NT2/D1 (cell line): ENCODE data around the gene RASGRF2.

Experiments
- DNase-seq: peaks from one replicate; pipeline ENCODE4 v3.0.0-alpha.2; 2011; ENCODE audit warnings: low read depth, low spot score
- H3K27me3 ChIP-seq: 2 replicates; pipeline ENCODE4 v1.6.0; 2011; ENCODE audit warnings: mild to moderate bottlenecking; ENCODE audit not compliant: insufficient read length, insufficient read depth
- H3K36me3 ChIP-seq: 2 replicates; pipeline ENCODE4 v1.6.1; 2011; ENCODE audit warnings: mild to moderate bottlenecking, low read length, mixed read lengths; ENCODE audit not compliant: insufficient read depth, insufficient read length
- H3K4me1 ChIP-seq: 2 replicates; pipeline ENCODE4 v1.5.1; 2011; ENCODE audit not compliant: insufficient read depth, insufficient read length
- H3K4me3 ChIP-seq: 2 replicates; pipeline ENCODE4 v1.5.1; 2011; ENCODE audit warnings: low read depth; ENCODE audit not compliant: insufficient read length
- H3K9ac ChIP-seq: 2 replicates; pipeline ENCODE4 v1.6.0; 2011; ENCODE audit warnings: low read depth; ENCODE audit not compliant: insufficient read length
- H3K9me3 ChIP-seq: 2 replicates; pipeline ENCODE4 v1.5.1; 2011; ENCODE audit warnings: mild to moderate bottlenecking, low read length; ENCODE audit not compliant: insufficient read depth
- SUZ12 ChIP-seq: IDR thresholded peaks from 2 replicates; pipeline ENCODE4 v1.6.1; 2011; ENCODE audit not compliant: insufficient read length, insufficient read depth; ENCODE audit errors: extremely low read depth
- YY1 ChIP-seq: IDR thresholded peaks from 2 replicates; pipeline ENCODE4 v1.6.1; 2011; ENCODE audit not compliant: insufficient read length, insufficient read depth
- ZNF274 ChIP-seq: IDR thresholded peaks from 2 replicates; pipeline ENCODE4 v1.6.1; 2011; ENCODE audit warnings: mild to moderate bottlenecking, low read depth, low read length

Gene RASGRF2

DNA sequence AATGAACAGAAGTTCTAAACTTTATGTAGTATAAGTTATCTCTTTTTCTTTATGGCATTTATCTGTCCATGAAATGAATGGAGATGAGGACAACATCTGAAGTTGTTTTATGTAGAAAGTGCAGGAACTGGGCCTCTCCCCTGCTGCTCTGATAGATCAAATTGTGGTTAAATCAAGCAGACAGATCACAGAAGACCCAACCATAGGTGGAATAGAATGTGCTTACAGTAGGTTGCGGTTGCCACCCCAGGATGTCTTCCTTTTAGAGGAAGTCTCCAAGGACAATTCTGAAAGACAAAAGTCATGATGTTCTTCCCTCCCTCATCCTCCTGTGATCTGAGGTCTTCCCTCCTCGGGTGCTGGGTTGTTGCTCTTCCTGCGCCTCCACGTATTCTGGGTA, 12.9 kb downstream of the RASGRF2 start:
- H3K4me1 ChIP-seq: no peaks in the 10 kb centered on the region
- TF ChIP-seq ZNF274: no peak
- no peak for TF ChIP-seq SUZ12
- no peak for TF ChIP-seq YY1
- H3K36me3 ChIP-seq: no peaks in the 10 kb centered on the region

GRCh38 chr5:80975065-80975464, 14.9 kb downstream of the RASGRF2 start:
- Histone ChIP-seq H3K9me3 (no peaks in the 10 kb centered on the region), H3K4me3 (no peak overlapping the region), H3K9ac (no peak overlapping the region), H3K27me3 (no peaks in the 10 kb centered on the region), H3K4me1 (no peaks in the 10 kb centered on the region), H3K36me3 (no peaks in the 10 kb centered on the region)
- DNase-seq: no peak
- TF ChIP-seq SUZ12: no peak
- TF ChIP-seq ZNF274: no peak
- TF ChIP-seq YY1: no peak

More for the DNA sequence above, 12.9 kb downstream of the RASGRF2 start:
- Histone ChIP-seq H3K27me3 (no peaks in the 10 kb centered on the region), H3K4me3 (no peak overlapping the region), H3K9me3 (no peaks in the 10 kb centered on the region), H3K9ac (no peak overlapping the region)
- no peak for DNase-seq

DNA sequence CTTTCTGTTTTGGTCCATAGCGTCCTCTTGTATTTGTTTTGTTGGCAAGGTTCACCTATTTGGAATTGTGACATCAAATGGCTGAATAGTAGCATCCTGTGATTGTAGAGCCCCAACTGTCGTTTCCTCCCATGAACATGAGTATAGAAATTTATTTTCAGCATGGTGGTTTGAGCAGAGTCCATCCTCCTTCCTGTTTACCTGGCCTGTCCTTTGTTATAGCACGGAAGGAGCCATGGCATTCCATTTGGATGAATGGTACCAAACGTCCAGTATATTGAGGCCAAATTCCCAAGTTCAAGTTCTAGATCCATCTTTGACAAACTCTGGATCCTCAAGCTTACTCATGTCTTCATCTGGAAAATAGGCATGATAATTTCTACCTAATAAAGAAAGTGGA, 16.8 kb downstream of the RASGRF2 start:
- DNase-seq: no peak
- H3K36me3 ChIP-seq: no peaks in the 10 kb centered on the region
- TF ChIP-seq YY1 (no peak), ZNF274 (no peak), SUZ12 (no peak)
- H3K9me3 ChIP-seq: no peaks in the 10 kb centered on the region
- no peaks in the 10 kb centered on the region for H3K4me1 ChIP-seq
- H3K27me3 ChIP-seq: no peaks in the 10 kb centered on the region
- H3K9ac ChIP-seq: no peak overlapping the region
- no peak overlapping the region for H3K4me3 ChIP-seq

DNA sequence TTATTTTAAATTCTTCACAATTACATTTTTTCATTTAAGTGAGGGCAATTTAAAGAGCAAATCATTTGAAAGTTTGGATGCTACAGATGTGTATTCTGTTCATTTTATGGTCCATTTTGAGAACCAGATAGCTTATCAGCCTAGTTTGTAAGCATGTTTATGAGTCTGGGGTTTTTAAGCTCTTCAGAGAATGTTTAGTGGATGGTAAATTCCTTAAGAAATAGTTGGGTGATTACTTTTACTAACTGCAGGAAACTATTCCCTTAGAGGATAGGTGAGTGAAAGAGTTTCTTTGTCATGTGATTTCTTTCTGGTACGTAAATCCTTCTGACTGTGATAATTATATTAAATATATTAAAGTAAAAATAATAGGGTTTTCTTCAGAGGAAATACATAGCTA, 17.6 kb downstream of the RASGRF2 start:
- TF ChIP-seq SUZ12 (no peak), ZNF274 (no peak), YY1 (no peak)
- DNase-seq: no peak
- no peaks in the 10 kb centered on the region for H3K36me3 ChIP-seq
- no peaks in the 10 kb centered on the region for H3K9me3 ChIP-seq
- no peaks in the 10 kb centered on the region for H3K27me3 ChIP-seq
- no peak overlapping the region for H3K9ac ChIP-seq
- H3K4me1 ChIP-seq: no peaks in the 10 kb centered on the region
- H3K4me3 ChIP-seq: no peak overlapping the region

DNA sequence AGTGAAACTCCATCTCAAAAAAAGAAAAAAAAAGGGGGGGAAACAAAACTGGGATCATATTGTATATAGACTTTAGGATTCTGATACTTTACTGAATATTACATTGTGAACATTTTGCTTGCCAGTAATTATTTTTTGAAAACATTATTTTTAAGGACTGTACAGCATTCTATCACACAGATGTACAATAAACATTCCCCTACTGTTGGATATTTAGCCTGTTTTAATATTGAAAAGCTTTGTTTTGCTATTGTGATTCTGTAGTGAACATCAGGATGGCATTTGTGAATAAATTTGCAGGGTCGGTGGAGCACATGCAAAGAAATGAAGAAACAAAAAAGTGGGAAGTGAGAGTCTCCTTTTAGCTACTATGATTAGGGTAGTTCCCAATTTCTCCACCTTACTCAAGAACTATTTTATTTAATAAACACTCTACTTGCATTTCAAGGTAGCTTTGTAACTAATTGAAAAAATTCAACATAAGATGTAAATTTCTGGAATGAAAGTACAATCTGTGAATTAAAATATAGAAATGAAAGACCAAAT, 18.7 kb downstream of the RASGRF2 start:
- H3K9ac ChIP-seq: no peak overlapping the region
- no peaks in the 10 kb centered on the region for H3K9me3 ChIP-seq
- no peaks in the 10 kb centered on the region for H3K36me3 ChIP-seq
- H3K4me3 ChIP-seq: no peak overlapping the region
- DNase-seq: no peak
- no peaks in the 10 kb centered on the region for H3K4me1 ChIP-seq
- TF ChIP-seq YY1: no peak
- TF ChIP-seq ZNF274: no peak
- H3K27me3 ChIP-seq: no peaks in the 10 kb centered on the region

DNA sequence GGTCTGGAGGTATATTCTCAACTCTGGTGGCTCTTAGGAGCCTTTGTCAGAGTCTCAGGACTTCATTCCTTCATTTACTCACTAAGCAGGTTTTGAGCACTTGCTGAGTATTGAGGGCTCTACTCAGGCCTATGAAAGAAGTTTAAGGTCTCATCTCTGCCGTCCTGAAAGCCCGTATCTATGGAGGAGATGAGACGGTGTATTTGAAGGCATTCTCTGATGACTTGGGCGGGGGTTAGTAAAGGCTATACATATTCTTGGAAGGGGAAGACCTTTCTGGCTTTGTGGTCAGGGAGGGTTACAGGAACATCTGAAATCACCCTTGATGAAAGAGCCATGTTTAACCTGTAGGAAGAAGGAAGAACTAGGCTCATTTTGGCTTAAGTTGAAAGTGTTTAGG, 21.9 kb downstream of the RASGRF2 start:
- Histone ChIP-seq H3K36me3 (no peaks in the 10 kb centered on the region), H3K4me1 (no peaks in the 10 kb centered on the region), H3K9ac (no peak overlapping the region), H3K4me3 (no peak overlapping the region), H3K27me3 (no peaks in the 10 kb centered on the region), H3K9me3 (no peaks in the 10 kb centered on the region)
- no peak for DNase-seq
- TF ChIP-seq SUZ12 (no peak), ZNF274 (no peak), YY1 (no peak)

- TF ChIP-seq ZNF274: no peak
- no peak for TF ChIP-seq YY1
- TF ChIP-seq SUZ12: no peak
- no peaks in the 10 kb centered on the region for H3K36me3 ChIP-seq
- no peaks in the 10 kb centered on the region for H3K9me3 ChIP-seq
- no peak for DNase-seq
- H3K9ac ChIP-seq: no peak overlapping the region
- H3K27me3 ChIP-seq: no peaks in the 10 kb centered on the region
- peaks cover 4% of the 10 kb centered on the region for H3K4me1 ChIP-seq
- no peak overlapping the region for H3K4me3 ChIP-seq
These were observed 25.6 kb downstream of the RASGRF2 start for GRCh38 chr5:80985600-80986228.
